Activated T-cell treated with anti-CD3 and anti-CD28 coated beads, Interleukin-2, amount 50 U/mL, for 1 hour (primary cell): ENCODE data around the gene NUDT7.

Experiments
- DNase-seq: peaks from one replicate; pipeline ENCODE4 v3.0.0-alpha.2; 2020

NUDT7 gene

DNA sequence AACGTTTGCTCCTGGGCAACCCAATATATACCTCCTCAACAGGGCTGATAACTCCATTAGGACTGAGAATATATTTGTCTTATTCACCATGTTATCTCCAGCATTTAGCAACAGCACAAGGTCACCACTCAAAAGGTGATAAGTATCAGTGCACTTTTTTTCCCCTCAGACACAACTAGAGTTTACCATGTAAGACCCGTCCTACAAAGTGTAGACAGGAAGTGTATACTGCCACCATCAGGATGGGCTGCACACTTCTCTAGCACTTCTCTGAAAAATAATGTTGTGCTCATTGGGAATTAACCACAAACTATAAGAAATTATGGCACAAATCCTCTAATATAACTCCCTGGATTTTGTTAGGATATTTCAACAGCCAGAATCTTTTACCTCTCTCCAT lies 60.4 kb downstream of the NUDT7 start:
- DNase-seq = no peak

DNA sequence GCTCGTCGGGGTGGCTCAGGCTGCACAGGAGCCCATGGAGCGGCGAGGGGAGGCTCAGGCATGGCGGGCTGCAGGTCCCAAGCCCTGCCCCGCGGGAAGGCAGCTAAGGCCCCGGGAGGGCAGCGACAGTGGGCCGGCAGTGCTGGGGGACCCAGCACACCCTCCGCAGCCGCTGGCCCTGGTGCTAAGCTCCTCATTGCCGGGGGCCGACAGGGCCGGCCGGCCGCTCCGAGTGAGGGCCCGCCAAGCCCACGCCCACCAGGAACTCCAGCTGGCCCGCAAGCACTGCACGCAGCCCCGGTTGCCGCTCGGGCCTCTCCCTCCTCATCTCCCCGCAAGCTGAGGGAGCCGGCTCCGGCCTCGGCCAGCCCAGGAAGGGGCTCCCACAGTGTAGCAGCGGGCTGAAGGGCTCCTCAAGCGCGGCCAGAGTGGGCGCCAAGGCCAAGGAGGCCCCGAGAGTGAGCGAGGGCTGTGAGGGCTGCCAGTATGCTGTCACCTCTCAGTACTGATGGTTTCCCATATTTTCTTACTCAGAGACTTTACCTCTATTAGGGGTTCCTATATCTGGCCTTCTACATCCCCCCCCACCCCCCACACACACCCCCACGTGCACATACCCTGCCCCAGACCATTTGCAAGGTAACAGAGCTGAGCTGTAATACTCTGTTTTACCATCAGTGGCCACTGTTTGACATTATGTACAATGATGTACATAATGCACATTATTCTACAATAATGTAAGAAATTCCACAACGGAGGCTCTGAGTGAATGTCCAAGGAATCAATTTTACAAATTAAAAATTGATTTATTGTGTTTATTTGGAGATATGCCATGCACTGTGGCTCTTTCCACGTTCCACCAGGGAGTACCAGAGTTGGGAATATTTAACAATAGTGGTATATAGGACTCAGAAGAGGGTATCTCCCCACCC lies 62.4 kb downstream of the NUDT7 start:
- no peak for DNase-seq

DNA sequence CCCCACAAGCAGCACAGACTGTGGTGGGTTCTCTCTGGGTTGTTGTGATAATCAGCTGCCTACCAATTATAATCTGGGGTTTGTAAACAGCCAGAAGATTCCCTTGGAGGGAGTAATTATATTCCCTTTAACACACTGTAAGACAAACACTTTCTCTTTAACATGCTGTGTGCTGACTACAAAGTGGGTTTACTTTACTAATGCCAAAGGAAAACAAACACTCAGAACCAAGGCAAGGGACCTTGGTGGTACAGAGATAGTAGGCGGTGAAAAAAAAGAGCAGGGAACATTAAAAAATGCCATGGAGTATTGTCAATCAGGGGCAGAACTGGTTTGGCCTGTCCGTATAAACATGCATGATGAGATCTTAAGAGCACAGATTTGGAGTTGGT lies 63.1 kb downstream of the NUDT7 start:
- no peak for DNase-seq

DNA sequence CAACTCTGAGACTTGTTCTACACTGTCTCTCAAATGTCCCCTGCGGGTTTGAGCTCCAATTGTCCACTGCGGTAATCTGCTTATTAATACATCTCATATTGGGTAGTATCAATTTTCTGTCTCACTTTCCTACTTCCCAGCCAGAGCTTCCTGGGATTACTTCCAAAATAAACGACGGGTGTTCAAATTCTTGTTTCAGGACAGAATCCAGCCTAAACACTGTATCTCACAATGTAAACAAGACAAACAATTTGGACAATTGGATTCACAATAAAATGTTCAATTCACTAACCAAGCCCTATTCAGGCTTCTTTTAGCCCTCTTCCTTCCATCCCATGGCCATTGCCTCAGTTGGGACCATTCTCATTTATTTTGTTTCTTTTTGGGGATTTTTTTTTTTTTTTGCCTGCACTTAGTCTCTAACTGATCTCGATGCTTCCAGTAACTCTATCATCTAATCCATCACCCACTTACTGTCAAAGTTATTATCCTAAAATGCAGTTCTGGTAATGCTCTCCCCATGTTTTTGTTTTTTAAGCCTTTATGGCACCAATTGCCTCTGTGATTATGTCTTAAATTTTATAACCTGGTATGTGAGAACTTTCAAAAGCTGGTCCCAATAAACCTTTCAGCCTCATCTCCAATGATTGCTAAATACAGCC lies 64.0 kb downstream of the NUDT7 start:
- DNase-seq = no peak

DNA sequence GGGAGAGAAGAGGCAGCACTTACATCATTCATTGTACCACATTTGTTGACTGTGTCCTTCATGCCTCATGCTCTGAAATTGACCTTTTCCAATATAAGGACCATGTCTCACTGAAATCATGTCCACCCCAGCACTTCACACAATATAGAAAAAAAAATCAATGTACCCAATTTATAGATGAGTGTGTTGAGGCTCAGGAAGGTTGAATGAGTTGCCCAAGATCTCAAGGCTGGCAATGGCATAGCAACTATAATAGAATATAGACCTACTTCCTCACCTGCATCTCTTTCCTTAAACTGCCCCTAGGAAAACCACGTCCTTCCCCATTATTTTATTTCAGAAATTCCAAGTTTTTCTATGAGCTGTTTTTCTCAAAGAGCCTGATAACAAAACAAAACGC lies 65.1 kb downstream of the NUDT7 start:
- no peak for DNase-seq

DNA sequence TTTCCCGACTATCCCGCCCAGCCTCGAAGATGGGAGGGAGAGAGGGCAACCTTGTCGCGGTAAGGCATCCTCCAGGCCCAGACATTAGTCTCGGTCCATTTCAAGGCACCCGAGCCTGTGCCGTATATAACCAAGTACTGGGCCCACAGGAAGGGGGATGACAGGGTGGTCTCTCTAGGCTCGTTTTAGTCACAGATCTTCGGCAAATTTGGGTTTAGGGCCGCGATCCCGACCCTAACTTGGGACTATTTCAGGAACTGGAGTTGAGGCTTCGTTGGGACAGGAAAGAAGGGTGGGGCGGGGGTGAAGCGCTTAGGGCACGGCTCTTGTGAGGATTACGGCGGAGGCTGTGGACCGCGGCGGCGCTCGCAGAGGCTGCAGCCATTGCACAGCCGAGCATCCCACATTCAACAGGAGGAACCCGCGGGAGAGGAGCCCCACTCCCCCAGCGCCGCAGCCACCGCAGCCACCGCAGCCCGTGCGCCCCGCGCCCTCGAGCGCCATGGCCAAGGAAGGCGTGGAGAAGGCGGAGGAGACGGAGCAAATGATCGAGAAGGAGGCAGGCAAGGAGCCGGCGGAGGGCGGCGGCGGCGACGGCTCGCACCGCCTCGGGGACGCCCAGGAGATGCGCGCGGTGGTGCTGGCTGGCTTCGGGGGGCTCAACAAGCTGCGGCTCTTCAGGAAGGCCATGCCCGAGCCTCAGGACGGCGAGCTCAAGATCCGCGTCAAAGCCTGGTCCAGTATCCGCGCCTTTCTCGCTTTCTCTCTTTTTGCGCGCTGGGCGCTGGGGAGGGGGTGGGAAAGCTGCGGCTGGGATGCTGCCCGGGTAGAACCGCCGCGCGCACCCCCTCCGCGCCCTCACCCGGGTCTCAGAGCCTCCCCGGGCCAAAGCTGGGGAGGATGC lies 66.1 kb downstream of the NUDT7 start, which contains the start of gene VAT1L:
Gene VAT1L (plus strand): TSS at position 384 of the 904 bp plus-strand sequence. CDS start 119 bp downstream, at position 503.
- DNase-seq = no peak

DNA sequence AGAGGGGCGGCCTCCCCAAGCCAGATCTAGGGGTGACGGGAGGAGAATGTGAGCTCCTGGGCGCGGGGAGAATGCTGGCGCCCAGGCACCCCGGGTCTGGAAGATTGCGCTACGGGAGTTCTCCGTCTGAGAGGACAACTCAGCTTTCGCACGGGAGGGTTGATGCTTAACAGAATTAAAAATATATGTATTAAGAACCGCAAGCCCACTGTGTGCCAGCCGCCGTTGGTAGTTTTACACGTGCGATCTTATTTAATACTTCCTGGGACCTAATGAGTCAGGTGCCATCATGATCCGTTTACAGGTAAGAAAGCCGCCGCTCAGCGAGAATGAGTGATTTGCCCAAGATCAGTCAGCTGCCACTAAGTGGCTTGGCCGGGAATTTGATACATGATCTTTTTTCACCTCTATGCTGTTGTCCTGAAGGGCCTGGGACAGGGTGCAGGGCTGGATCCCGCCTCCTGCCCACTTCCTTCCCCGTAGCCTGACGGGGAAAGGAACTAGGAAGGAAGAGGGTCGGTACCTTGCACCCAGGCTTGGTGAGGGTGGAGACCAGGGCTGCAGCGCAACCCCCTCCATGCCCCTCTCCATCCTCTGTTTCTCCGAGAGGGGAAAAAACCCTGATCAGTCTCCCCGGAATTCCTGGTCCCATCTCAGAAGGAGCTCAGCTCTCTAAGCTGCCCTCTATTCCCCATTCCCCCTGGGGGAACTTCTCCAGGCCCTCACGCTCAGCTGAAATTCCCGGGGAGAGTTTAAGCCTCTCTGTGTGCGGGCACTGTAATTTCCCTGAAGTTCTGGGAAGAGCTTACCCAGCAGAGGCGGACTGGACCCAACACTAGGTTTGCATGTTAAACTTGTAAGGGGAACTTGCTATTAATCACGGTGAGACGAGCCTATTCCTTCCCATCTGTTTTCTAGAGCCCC lies 67.0 kb downstream of the NUDT7 start:
- no peak for DNase-seq

DNA sequence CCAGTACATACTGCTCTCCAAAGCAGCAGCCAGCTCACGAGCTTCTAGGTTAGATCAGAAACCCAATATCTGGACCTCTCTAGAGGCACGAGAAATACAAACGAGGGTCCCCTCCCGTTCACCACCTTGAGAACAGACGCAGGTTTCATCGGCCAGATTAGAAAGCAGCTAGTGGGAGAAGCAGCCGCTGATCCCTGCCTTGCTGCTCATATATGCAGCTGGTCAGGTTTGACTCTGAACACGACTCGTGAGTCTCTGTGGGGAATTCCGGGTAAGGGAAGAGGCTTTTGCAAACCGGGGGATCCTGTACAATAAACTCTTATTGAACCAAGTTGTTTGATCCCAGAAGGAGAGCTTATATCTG lies 67.7 kb downstream of the NUDT7 start:
- DNase-seq = no peak

DNA sequence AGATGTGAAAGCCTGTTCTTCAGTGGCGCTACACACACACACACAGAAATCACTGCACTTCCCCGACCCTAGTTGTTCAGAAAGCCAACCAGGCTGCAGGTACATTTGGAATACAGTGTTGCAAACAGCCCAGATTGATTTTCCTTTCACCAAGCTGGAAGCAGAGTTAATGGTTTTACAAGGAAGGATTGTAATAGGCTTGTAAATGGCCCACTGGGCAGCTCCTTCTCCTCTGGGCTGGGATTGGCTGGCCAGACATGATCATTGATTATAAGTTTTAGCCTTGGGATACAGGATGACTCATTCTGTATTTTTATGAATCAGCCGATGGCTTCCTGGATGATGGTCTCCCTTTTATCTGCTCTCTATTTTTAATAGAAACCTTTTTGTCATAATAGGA lies 68.6 kb downstream of the NUDT7 start:
- no peak for DNase-seq
